Effector CD4-positive, alpha-beta T cell (primary cell): ENCODE measurements around the gene KCNK7.

Experiments used
- DNase-seq: peaks from one replicate; pipeline ENCODE4 v3.0.0-alpha.2; 2020

The KCNK7 gene

GRCh38 chr11:65571420-65571819 is 24.2 kb downstream of the KCNK7 start:
- DNase-seq, result no peak

- DNase-seq, result peak; percentile 99
Measured at GRCh38 chr11:65569973-65570918, 25.4 kb downstream of the KCNK7 start, which contains the start of gene ZNRD2. TSS of gene ZNRD2 (plus strand) at chr11:65570477. CDS start at chr11:65570492, 15 bp downstream.

- no peak for DNase-seq
Measured at GRCh38 chr11:65569164-65569972, 26.2 kb downstream of the KCNK7 start.

- peak; percentile 42 for DNase-seq
Measured at GRCh38 chr11:65565624-65566453, 29.8 kb downstream of the KCNK7 start.

- DNase-seq, result peak; percentile 14
Measured at GRCh38 chr11:65564879-65565559, 30.6 kb downstream of the KCNK7 start.

GRCh38 chr11:65563601-65564000 is 32.0 kb downstream of the KCNK7 start:
- DNase-seq, result no peak

DNA sequence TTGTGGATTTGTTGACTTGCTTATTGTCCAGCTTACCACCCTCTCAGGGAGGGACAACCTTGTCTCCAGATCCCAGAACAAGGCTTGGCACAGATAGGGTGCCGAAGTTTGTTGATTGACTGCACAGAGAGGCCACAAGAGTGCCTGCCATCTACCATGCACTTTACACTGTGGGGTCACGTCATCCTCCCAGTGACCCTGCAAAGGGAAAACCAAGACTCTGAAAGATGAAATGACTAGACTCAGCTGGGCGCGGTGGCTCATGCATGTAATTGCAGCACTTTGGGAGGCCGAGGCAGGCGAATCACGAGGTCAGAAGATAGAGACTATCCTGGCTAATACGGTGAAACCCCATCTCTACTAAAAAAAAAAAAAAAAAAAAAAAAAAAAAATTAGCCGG is 32.8 kb downstream of the KCNK7 start:
- DNase-seq, result no peak

DNA sequence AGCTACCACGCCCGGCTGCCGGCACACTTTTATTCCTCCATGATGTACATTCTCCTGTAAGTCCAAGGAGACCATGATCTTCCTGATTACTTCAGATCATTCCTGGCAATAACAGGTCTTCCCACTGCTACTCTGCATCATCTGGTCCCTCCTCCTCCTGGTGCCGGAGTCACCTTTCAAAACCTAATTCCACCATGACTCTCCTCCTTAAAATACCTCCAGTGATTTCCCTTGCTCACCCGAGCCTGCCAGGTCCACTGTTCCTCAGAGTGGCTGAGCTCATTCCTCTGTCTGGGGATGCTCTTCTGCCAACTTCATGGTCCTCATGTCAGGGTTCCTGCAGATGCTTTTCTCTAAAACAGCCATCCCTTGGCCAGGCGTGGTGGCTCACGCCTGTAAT is 33.6 kb downstream of the KCNK7 start:
- no peak for DNase-seq

GRCh38 chr11:65560555-65561418 is 34.8 kb downstream of the KCNK7 start:
- DNase-seq, result no peak

DNA sequence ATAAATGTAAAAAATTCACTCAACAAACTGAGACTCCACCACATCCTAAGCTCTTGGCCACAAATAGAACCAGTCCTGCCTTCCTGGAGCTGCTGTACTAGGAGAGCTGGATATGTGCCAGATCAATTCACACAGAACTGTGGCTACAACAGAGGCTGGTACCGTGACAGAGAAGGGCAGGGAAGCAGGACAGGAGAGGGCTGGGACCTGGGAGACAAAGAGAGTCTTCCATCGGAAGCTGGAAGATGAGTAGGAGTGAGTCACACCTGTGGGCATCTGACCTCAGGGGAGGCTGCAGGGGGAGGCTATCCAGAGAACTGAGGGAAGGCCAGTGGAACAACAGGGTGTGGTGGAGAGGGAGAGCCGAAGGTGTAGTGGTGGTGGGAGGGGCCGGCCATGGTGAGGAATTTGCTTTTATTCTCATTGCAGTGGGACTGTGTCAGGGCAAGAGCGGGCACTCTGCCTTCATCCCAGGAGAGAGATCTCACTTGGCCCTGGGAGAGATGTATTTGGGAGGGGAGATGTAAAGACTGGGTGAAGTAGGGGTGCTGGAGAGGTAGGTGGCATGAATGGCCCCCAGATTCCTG is 35.6 kb downstream of the KCNK7 start:
- DNase-seq, result no peak

DNA sequence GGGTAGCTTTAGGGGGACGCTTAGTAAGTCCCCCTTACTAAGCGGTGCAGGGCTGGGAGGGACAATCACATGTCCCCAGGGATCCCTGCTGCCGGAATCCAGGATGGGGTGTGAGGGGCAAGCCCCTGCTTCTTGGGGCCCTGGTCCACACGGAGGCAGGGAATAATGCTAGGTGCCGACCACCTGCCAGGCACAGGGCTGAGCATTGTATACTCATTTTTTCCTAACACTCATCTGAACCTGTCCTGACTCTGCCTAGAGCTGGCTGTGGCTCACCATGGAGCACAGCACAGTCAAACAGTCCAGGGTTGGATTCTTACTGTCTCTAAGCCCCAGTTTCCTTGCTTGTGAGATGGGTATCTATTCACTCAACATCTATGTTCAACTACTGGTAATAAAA is 36.1 kb downstream of the KCNK7 start:
- DNase-seq, result no peak

DNA sequence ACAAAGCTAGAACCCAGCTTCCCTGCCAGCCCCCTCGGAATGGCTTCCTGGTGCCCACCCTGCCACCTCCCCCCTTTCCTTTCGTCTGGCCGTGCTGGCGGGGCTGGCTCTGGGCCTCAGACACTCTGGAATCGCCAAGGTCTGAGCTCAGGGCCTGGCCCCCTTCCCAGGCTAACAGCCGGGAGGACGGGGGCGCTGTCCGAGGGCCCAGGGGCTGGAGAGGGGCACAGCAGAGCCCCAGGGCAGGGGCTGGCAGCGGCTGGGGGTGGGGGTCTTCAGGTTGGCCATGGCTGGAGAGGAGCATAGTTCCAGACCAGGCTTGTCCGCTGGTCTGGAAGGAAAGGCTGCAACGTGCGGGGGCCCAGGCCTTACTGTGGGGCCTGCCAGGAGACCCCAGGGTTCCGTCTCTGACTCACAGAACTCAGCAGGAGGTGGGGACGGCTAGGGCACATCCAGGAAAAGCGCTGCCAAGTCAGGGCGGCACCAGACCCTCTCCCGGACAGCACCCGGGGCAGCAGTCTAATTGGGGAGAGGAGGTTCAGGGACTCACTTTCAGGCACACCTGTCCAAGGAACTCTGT is 36.6 kb downstream of the KCNK7 start:
- no peak for DNase-seq

GRCh38 chr11:65558002-65558929 is 37.3 kb downstream of the KCNK7 start, which contains the start of gene LTBP3:
TSS of gene LTBP3 (minus strand) at chr11:65558359. CDS start at chr11:65557959, 400 bp downstream.
- no peak for DNase-seq

DNA sequence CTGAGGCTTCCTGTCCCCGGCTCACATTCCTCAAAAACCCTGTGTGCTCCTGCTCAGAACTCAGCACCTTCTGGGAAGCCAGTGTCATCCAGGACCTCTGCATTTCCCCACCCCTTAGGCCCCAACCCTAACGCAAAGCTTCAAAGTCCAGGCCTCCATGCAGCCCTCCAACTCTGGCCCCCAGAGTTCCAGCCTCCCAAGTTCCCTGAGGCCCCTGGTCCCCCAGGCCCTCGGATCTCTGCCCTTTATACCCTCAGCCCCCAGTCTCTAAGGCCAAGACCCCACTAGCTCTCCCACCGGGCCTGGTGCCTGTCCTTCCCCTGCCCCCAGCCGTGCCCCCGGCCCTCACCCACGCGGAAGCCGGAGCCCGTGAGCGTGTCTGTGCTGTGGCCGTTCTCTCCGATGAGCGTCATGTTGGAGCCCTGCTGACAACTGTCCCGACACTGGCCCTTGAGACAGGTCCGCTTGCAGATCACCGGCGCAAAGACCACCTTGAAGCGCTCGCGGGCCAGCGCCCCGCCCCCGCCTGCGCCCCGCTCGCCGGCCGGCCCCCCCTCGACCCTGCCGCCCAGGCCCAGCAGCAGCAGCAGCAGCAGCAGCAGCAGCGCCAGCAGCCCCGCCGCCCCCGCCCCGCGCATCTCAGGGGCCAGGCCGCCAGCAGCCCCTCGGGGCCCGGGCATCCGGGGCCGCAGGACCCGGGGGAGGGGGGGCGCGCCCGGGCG is 38.2 kb downstream of the KCNK7 start:
- peak; percentile 4 for DNase-seq

DNA sequence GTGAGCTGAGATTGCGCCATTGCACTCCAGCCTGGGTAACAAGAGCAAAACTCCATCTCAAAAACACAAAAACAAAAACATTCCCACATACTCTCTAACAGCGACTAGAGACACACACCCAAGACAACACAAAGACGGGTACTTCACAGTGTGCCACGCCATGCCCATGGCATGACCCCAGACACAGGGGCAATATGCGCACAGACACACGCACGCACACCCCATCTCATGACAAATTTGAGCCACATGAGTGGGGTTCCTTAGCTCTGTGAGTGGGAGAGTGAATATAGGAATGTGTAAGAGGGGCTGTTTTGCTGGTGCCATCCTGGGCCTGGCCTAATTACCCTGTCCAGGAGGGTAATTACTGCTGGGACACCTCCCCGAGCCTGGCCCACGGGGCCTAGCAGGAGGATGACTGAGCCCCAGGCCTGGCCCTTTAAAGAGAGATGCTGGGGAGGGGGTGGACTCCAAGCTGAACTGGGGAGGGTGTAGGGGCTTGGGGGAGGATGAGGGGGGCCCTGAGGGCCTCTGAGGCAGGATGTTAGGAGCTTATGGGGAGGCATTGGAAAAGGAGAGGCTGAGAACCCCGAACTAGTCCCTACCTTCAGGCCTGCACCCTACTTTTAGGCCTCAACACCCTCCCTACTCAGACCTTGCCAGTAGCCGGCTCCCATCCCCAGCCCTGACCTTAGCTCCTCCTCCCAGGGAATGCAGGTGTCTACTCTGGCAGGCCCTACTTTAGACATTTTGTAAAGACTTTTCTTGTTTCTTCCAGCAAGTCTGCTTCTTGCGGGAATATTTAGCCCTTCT is 38.9 kb downstream of the KCNK7 start:
- DNase-seq, result peak; percentile 1

GRCh38 chr11:65555693-65556231 is 39.8 kb downstream of the KCNK7 start:
- DNase-seq, result peak; percentile 2

DNA sequence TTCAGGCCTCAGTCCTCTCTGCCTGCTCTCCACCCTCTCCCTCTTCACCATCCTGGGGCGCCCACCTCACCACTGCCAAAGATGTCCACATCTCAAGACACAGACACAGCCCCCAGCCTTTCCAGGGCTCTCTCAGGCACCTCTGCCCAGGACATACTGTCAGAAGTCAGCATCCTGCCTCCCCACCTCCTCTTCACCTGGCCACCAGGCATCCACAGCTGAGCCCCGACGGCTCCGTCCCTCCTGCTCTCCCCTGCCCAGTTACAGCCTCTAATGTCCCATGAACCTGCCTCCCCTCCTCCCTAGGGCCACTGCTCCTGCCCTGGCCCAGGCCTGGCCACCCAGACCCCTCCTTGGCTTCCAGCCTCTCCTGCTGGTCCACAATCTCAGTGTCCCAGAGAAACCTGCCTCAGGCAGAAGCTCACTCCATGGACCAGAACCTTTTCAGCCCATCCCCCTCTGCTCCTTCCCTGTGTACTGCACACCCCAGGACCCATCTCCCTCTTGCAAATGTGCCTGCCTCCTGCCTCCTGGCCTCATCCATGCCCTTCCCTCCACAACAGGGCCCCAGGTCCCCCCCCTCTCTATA is 40.7 kb downstream of the KCNK7 start:
- no peak for DNase-seq
